Astrocyte (in vitro differentiated cells and primary cell): ENCODE measurements around the gene CYP2A6. TPM values are rescaled to one million over a fixed set of nuclear protein-coding genes. Genes with fewer than 3 reads are reported as not detected.
"Not testable (repeated sequence)": the region's sequence is repeated elsewhere in the genome, so short reads cannot be mapped to it uniquely, and the experiment has no call there.

Experiments used
- DNase-seq: peaks from one replicate; pipeline ENCODE4 v3.0.0-alpha.2; 2010; ENCODE audit warnings: low read depth
- FAIRE-seq: peaks from 2 replicates; lab custom pipeline; 2011; peaks lifted over from hg19 to GRCh38; lab: Jason Lieb, UNC
- H2AFZ ChIP-seq: 2 replicates; pipeline ENCODE4 v1.6.0; 2012; ENCODE audit warnings: low read depth, low read length, inconsistent platforms
- H3K27ac ChIP-seq: 2 replicates; pipeline ENCODE4 v1.5.1; 2011; ENCODE audit warnings: low read depth, low read length, inconsistent platforms
- H3K27me3 ChIP-seq: 2 replicates; pipeline ENCODE4 v1.6.0; 2011; ENCODE audit warnings: low read length, inconsistent platforms; ENCODE audit not compliant: insufficient read depth
- H3K36me3 ChIP-seq: 2 replicates; pipeline ENCODE4 v1.5.1; 2011; ENCODE audit warnings: low read length, inconsistent platforms; ENCODE audit not compliant: insufficient read depth
- H3K4me1 ChIP-seq: 2 replicates; pipeline ENCODE4 v1.5.1; 2011; ENCODE audit warnings: low read length, inconsistent platforms; ENCODE audit not compliant: insufficient read depth
- H3K4me2 ChIP-seq: 2 replicates; pipeline ENCODE4 v1.6.0; 2012; ENCODE audit warnings: low read length, inconsistent platforms
- H3K4me3 ChIP-seq: 2 replicates; pipeline ENCODE4 v1.5.1; 2011; ENCODE audit warnings: low read depth, mild to moderate bottlenecking, low read length, inconsistent platforms; ENCODE audit not compliant: insufficient read depth
- H3K79me2 ChIP-seq: 2 replicates; pipeline ENCODE4 v1.6.0; 2012; ENCODE audit warnings: mild to moderate bottlenecking, low read length, inconsistent platforms; ENCODE audit not compliant: insufficient read depth
- H3K9ac ChIP-seq: 2 replicates; pipeline ENCODE4 v1.6.0; 2012; ENCODE audit warnings: mild to moderate bottlenecking, low read length, inconsistent platforms
- H3K9me3 ChIP-seq: 2 replicates; pipeline ENCODE4 v1.5.1; 2012; ENCODE audit warnings: low read depth, mild to moderate bottlenecking, low read length, inconsistent platforms; ENCODE audit not compliant: insufficient read depth
- H4K20me1 ChIP-seq: 2 replicates; pipeline ENCODE4 v1.6.0; 2012; ENCODE audit warnings: low read length, inconsistent platforms; ENCODE audit not compliant: insufficient read depth
- H3K27ac Mint-ChIP-seq: one replicate; pipeline ENCODE4 v1.8.0; 2021; ENCODE audit warnings: mild to moderate bottlenecking, mixed read lengths; ENCODE audit not compliant: unreplicated experiment
- H3K27me3 Mint-ChIP-seq: one replicate; pipeline ENCODE4 v1.8.0; 2021; ENCODE audit warnings: low read depth, mixed read lengths; ENCODE audit not compliant: unreplicated experiment
- H3K36me3 Mint-ChIP-seq: one replicate; pipeline ENCODE4 v1.8.0; 2021; ENCODE audit warnings: low read depth, mixed read lengths; ENCODE audit not compliant: unreplicated experiment
- H3K4me1 Mint-ChIP-seq: one replicate; pipeline ENCODE4 v1.8.0; 2021; ENCODE audit warnings: low read depth, mixed read lengths; ENCODE audit not compliant: unreplicated experiment
- H3K4me3 Mint-ChIP-seq: one replicate; pipeline ENCODE4 v1.8.0; 2021; ENCODE audit warnings: mild to moderate bottlenecking, moderate library complexity, mixed read lengths; ENCODE audit not compliant: unreplicated experiment
- H3K9me3 Mint-ChIP-seq: one replicate; pipeline ENCODE4 v1.8.0; 2021; ENCODE audit warnings: mild to moderate bottlenecking, mixed read lengths; ENCODE audit not compliant: unreplicated experiment
- CTCF ChIP-seq: IDR thresholded peaks from 2 replicates; pipeline ENCODE4 v1.5.1; 2011; ENCODE audit warnings: low read depth, mild to moderate bottlenecking, inconsistent platforms, low read length, moderate library complexity; ENCODE audit not compliant: insufficient read depth
- EZH2 ChIP-seq: IDR thresholded peaks from 2 replicates; pipeline ENCODE4 v1.6.1; 2012; ENCODE audit warnings: mild to moderate bottlenecking, low read length, inconsistent platforms; ENCODE audit not compliant: insufficient read depth
- total RNA-seq: library from RNA; stranded (reverse); gene quantifications from 2 replicates; pipeline ENCODE4 v1.2.1, GENCODE V29; 2021

Gene CYP2A6
- total RNA-seq, 1 donor from 2014 or later = not detected

DNA sequence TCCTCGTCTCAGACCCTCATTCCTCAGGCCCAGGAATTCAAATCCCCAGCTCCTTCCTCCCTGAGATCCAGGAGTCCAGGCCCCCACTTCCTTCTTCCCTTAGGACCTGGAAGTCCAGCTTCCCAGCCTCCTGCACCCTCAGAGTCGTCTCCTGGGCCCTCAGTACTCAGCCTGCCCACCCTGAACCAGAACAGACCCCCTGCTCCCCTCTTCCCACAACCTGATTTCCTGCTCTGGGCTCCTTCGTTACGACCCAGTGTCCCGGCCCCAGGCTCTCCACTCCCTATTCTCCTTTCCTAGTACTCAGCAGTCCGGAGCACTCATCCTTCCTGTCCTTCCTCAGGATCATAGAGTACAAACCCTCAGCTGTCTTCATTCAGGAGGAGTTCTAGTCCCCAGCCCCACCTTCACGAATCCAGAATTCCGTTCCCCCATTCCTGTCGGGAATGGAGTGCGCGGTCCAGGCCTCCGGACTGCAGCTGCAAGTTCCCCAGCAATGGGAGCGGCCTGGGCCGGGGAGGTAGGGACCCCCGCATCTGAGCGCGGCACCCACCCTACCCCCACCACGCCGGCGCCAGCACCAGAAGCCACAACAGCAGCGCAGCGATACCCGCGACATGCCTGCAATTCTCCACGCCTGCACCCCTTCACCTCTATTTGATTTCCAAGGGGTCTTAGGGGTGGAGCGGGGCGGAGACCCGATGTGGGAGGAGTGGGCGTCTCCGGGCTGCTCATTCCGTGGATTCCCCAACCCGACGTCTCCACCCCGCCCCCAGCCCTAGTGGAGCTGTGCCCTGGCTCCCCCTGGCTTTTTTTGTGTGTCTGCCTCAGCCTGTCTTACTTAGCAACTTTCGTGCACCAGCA, 38.5 kb downstream of the CYP2A6 start:
- peaks cover 14% of the 10 kb centered on the region for H3K36me3 Mint-ChIP-seq
- H3K9me3 ChIP-seq = no peaks in the 10 kb centered on the region
- H4K20me1 ChIP-seq = peaks cover 33% of the 10 kb centered on the region
- peak overlapping the region; percentile 78 for H3K4me2 ChIP-seq
- H3K27ac ChIP-seq = no peak overlapping the region
- H3K4me1 ChIP-seq = peaks cover 15% of the 10 kb centered on the region
- peaks cover 22% of the 10 kb centered on the region for H3K4me1 Mint-ChIP-seq
- no peak for DNase-seq
- peaks cover 16% of the 10 kb centered on the region for H3K27me3 Mint-ChIP-seq
- peaks cover 4% of the 10 kb centered on the region for H3K36me3 ChIP-seq
- no peak for FAIRE-seq
- H3K9me3 Mint-ChIP-seq = no peaks in the 10 kb centered on the region
- peak overlapping the region; percentile 80 for H3K4me3 Mint-ChIP-seq
- no peak for TF ChIP-seq EZH2
- no peak for TF ChIP-seq CTCF
- H3K79me2 ChIP-seq = peaks cover 21% of the 10 kb centered on the region
- H3K27me3 ChIP-seq = peaks cover 11% of the 10 kb centered on the region
- no peak overlapping the region for H2AFZ ChIP-seq
- no peak overlapping the region for H3K4me3 ChIP-seq
- H3K27ac Mint-ChIP-seq = peak overlapping the region; percentile 87
- H3K9ac ChIP-seq = no peak overlapping the region

DNA sequence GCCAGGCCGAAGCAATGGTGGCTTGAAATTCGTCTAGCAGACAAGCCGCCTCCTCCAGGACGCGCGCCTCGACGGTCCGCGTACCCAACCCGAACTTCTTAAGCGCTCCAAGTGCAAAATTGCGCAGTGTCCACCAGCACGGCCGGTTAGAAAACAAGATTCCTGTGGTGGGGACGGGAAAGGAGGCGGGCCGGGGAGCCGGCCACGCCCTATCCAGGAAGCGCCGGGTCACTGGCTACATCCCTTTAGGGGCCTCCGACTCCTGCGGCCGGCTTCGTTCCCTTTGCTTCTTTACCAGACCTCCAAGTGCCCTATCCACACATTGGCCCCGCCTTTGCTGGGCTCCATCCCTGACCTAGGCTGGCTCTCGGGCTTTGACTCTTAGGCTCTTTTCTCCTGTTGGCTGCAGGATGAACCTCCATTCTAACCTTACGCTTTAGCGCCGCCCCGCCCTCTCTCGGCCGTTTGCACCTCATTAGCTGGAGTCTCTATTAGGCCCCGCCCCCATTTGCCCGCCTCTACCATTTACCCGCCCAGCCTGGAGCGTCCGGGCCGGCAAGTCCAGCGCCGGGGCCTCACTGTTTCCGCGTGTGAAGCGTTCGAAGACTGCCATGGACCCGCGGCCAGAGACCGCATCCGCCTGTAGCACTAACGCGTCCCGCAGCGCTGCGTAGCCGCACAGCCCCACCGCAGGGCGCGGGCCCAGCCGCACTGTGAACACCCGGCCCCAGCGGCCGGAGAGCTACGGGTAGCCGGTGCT, 39.4 kb downstream of the CYP2A6 start:
- H3K36me3 Mint-ChIP-seq = peaks cover 14% of the 10 kb centered on the region
- not testable (repeated sequence) for H2AFZ ChIP-seq, H3K9ac ChIP-seq, H3K36me3 ChIP-seq, FAIRE-seq, H3K9me3 Mint-ChIP-seq, H3K27ac ChIP-seq, H3K9me3 ChIP-seq
- Histone ChIP-seq H3K79me2 (peaks cover 28% of the 10 kb centered on the region), H3K4me1 (peaks cover 24% of the 10 kb centered on the region), H3K27me3 (peaks cover 11% of the 10 kb centered on the region), H4K20me1 (peaks cover 41% of the 10 kb centered on the region), H3K4me3 (peak overlapping the region; percentile 36), H3K4me2 (peak overlapping the region; percentile 78)
- DNase-seq = peak; percentile 60
- H3K27ac Mint-ChIP-seq = peak overlapping the region; percentile 97
- peak overlapping the region; percentile 85 for H3K4me3 Mint-ChIP-seq
- peaks cover 14% of the 10 kb centered on the region for H3K27me3 Mint-ChIP-seq
- H3K4me1 Mint-ChIP-seq = peaks cover 29% of the 10 kb centered on the region

DNA sequence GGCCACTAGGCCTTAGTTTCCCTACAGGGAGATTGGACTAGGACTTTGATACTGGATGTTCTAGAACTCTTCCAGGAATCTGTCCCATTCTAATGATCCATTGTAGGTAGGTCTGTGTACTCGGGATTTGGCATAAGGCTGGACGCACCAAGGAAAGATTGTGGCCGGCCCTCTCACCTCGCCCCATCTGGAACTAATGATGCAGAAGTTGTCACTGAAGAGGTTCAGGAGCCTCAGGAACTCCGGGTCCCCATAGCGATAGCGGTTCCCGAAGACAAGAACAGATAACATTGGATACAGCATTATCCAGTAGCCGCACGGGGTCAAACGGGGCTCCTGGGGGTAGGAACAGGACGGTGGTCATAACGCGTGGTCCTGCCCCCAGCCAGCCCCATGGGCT, 40.1 kb downstream of the CYP2A6 start:
- peaks cover 29% of the 10 kb centered on the region for H3K4me1 Mint-ChIP-seq
- Histone ChIP-seq H3K27me3 (peaks cover 11% of the 10 kb centered on the region), H3K9me3 (no peaks in the 10 kb centered on the region), H2AFZ (no peak overlapping the region), H3K9ac (no peak overlapping the region), H3K4me1 (peaks cover 24% of the 10 kb centered on the region), H3K4me2 (peak overlapping the region; percentile 78), H3K36me3 (peaks cover 4% of the 10 kb centered on the region), H4K20me1 (peaks cover 48% of the 10 kb centered on the region), H3K79me2 (peaks cover 35% of the 10 kb centered on the region), H3K4me3 (no peak overlapping the region), H3K27ac (no peak overlapping the region)
- H3K9me3 Mint-ChIP-seq = no peaks in the 10 kb centered on the region
- H3K27ac Mint-ChIP-seq = peak overlapping the region; percentile 47
- FAIRE-seq (no peak), DNase-seq (no peak)
- peaks cover 10% of the 10 kb centered on the region for H3K27me3 Mint-ChIP-seq
- peak overlapping the region; percentile 64 for H3K4me3 Mint-ChIP-seq
- TF ChIP-seq CTCF (no peak), EZH2 (no peak)
- H3K36me3 Mint-ChIP-seq = peaks cover 14% of the 10 kb centered on the region
